ENCODE data around the gene PRSS33. TPM values are rescaled to one million over a fixed set of nuclear protein-coding genes. Genes with fewer than 3 reads are reported as not detected.

Gene PRSS33
- total and polyA plus RNA-seq, 2 of the 8 experiments (the other 6 are each of a cell fraction or from before 2014, with no cell fraction given), result 0.09 TPM; not detected in 1

- Histone ChIP-seq H4K20me1 (replicated peaks in 1 of 2; ENCODE audit: control insufficient read depth in 1 of 2, insufficient read depth in 2 of 2, low read length in 2 of 2) (peaks cover 12 to 22% of the 10 kb centered on the region in 2 experiments), H2BK120ac (replicated peaks; ENCODE audit: low read depth, low read length) (no peak overlapping the region), H3K23ac (ENCODE audit: insufficient read length) (no peak overlapping the region), H4K5ac (ENCODE audit: insufficient read length, low read depth, low read length) (no peak overlapping the region), H2BK12ac (ENCODE audit: low read depth, low read length) (no peak overlapping the region), H2AK5ac (ENCODE audit: low read depth, low read length) (no peak overlapping the region), H2BK20ac (ENCODE audit: low read length) (no peak overlapping the region), H3K23me2 (ENCODE audit: low read depth, low read length) (peaks cover 10% of the 10 kb centered on the region; the same call in 1 of the 2 replicates), H4K8ac (ENCODE audit: extremely low read depth, insufficient read depth, low read length) (no peak overlapping the region), H2AFZ (ENCODE audit: low read length) (no peak overlapping the region), H3K4me3 (ENCODE audit: extremely low read depth in 1 of 4, insufficient read depth in 2 of 4, low read depth in 3 of 4, low read length in 4 of 4) (no peak overlapping the region), H3K18ac (ENCODE audit: extremely low read depth, low read length) (no peak overlapping the region), H4K91ac (replicated peaks; ENCODE audit: insufficient read length, low read length) (no peak overlapping the region), H3K14ac (ENCODE audit: insufficient read length) (no peak overlapping the region), H3K79me2 (ENCODE audit: control insufficient read depth in 1 of 2, insufficient read depth in 2 of 2, low read length in 2 of 2) (peaks cover 12 to 34% of the 10 kb centered on the region in 2 experiments), H3K4me1 (replicated peaks in 1 of 4; ENCODE audit: control insufficient read depth in 3 of 4, insufficient read depth in 4 of 4, low read length in 3 of 4) (peaks cover 0 to 4% (median 1%) of the 10 kb centered on the region in 4 experiments; a peak in 6 of 7 replicates), H3K9me3 (ENCODE audit: insufficient read depth in 2 of 2, low read depth in 1 of 2, low read length in 1 of 2) (no peaks in the 10 kb centered on the region), H3K4ac (replicated peaks; ENCODE audit: insufficient read length, low read depth, low read length) (no peak overlapping the region), H3K79me1 (ENCODE audit: low read depth, low read length) (peaks cover 10% of the 10 kb centered on the region; the same call in 1 of the 2 replicates), H2BK15ac (ENCODE audit: low read length) (no peak overlapping the region), H3K27me3 (replicated peaks in 1 of 4; ENCODE audit: control insufficient read depth in 3 of 4, extremely low read depth in 1 of 4, insufficient read depth in 3 of 4, low read length in 3 of 4) (no peaks in the 10 kb centered on the region), H3K56ac (replicated peaks; ENCODE audit: insufficient read length, low read depth, low read length) (no peak overlapping the region), H3K27ac (ENCODE audit: low read depth, low read length) (no peak overlapping the region), H3K4me2 (ENCODE audit: insufficient read depth in 1 of 2, low read depth in 2 of 2, low read length in 2 of 2) (peak overlapping the region in 1 of 2 experiments; percentile 88; a peak in 1 of 4 replicates), H2BK5ac (ENCODE audit: low read depth, low read length) (no peak overlapping the region), H3K9ac (replicated peaks in 1 of 4; ENCODE audit: extremely low read depth in 1 of 4, low read depth in 3 of 4, low read length in 3 of 4) (no peak overlapping the region), H3K36me3 (ENCODE audit: control insufficient read depth in 2 of 4, insufficient read depth in 4 of 4, low read length in 3 of 4) (peaks cover 19 to 47% (median 27%) of the 10 kb centered on the region in 4 experiments; a peak in 7 of 8 replicates)
- DNase-seq (ENCODE audit: low read depth in 1 of 2, low spot score in 2 of 2) (no peak), FAIRE-seq (no peak)
- 94% methylated on average over 7 of the region's 7 CpGs; no CpG with 5 or more reads in 1 of the 2 experiments for WGBS, 2 experiments (ENCODE audit: extremely low coverage in 1 of 2, insufficient coverage in 1 of 2, insufficient read length in 1 of 2, insufficient replicate concordance in 2 of 2, low coverage in 1 of 2, low lambda C conversion rate in 2 of 2, missing lambda C conversion rate in 1 of 2)
- ChIA-PET POLR2A (ENCODE audit: partially characterized antibody) (interaction anchor here (1.3 to 9.5 kb wide), 9 partner anchors 8 to 108 kb away, joined by 3 to 180 read pairs (median 16); partner anchors contain the start of genes FLYWCH2 and SRRM2), CTCF (ENCODE audit: partially characterized antibody) (interaction anchor here (0.9 to 1.3 kb wide), 3 partner anchors 21 to 201 kb away, joined by 3 to 4 read pairs (median 3); no protein-coding TSS in a partner anchor)
- TF ChIP-seq JUND (IDR thresholded peaks at IDR 0.05; ENCODE audit: low read length) (no peak), CREB1 (IDR thresholded peaks at IDR 0.05) (no peak), CTBP2 (IDR thresholded peaks at IDR 0.05; ENCODE audit: borderline replicate concordance, insufficient read depth, insufficient read length, low read length) (no peak), HDAC2 (IDR thresholded peaks at IDR 0.05; ENCODE audit: borderline replicate concordance in 1 of 2, low read depth in 2 of 2, low read length in 2 of 2) (no peak), SIN3A (conservative IDR thresholded peaks at IDR 0.05 in 1 of 2, IDR thresholded peaks at IDR 0.05 in 1 of 2; ENCODE audit: low read depth in 1 of 2, low read length in 2 of 2) (no peak), PHF8 (conservative IDR thresholded peaks at IDR 0.05; ENCODE audit: low read depth, low read length) (no peak), NANOG (IDR thresholded peaks at IDR 0.05; ENCODE audit: insufficient read depth, low read depth, low read length, poor library complexity, severe bottlenecking) (no peak), RAD21 (IDR thresholded peaks at IDR 0.05 in 1 of 2, conservative IDR thresholded peaks at IDR 0.05 in 1 of 2; ENCODE audit: low read depth in 2 of 2, low read length in 2 of 2) (no peak), SUZ12 (IDR thresholded peaks at IDR 0.05; ENCODE audit: low read length) (no peak), TAF1 (IDR thresholded peaks at IDR 0.05; ENCODE audit: low read depth, low read length) (no peak), BCL11A (IDR thresholded peaks at IDR 0.05; ENCODE audit: low read depth in 2 of 2, low read length in 2 of 2) (no peak)
Measured at GRCh38 chr16:2775131-2775716, 12.1 kb downstream of the PRSS33 start.
